Endothelial cell of umbilical vein (primary cell): Measurements from ENCODE around the gene SWAP70. TPM values are rescaled to one million over a fixed set of nuclear protein-coding genes. Genes with fewer than 3 reads are reported as not detected.

ENCODE experiments used
- BruUV-seq: library from RNA; stranded (reverse); fragments of 400-500 nt; replicated peaks from 2 replicates; lab custom pipeline; 2021; lab: Mats Ljungman, UMichigan
- CTCF ChIA-PET: fragments of 300-600, 350-600 bp; sonication (Branson Sonifier 250); formaldehyde crosslinking; loops from one replicate; lab custom pipeline; 2021; ENCODE audit warnings: antibody characterized with exemption, inconsistent platforms; lab: Charles Lee
- POLR2A ChIA-PET: fragments of 300-600, 350-600 bp; sonication (Branson Sonifier 250); formaldehyde crosslinking; loops from one replicate; lab custom pipeline; 2021; ENCODE audit warnings: antibody characterized with exemption, inconsistent platforms; lab: Charles Lee
- DNase-seq: peaks from one replicate; pipeline ENCODE4 v3.0.0-alpha.2; 2011; ENCODE audit warnings: low read depth, low spot score
- FAIRE-seq: peaks from 2 replicates; lab custom pipeline; 2011; peaks lifted over from hg19 to GRCh38; lab: Jason Lieb, UNC
- H2AFZ ChIP-seq: 2 replicates; pipeline ENCODE4 v1.6.0; 2012; ENCODE audit warnings: low read depth, low read length, control low read depth, inconsistent platforms
- H3K27ac ChIP-seq: 2 replicates; pipeline ENCODE4 v1.5.1; 2011; ENCODE audit warnings: low read depth, mild to moderate bottlenecking, control low read depth, low read length, moderate library complexity; ENCODE audit not compliant: insufficient read depth
- H3K27me3 ChIP-seq, 2 experiments: 2 replicates each; pipeline versions ENCODE4 v1.6.0 to v1.6.1; 2011; ENCODE audit warnings: low read length in 2 of 2, mixed read lengths in 1 of 2; ENCODE audit not compliant: control insufficient read depth in 2 of 2, insufficient read depth in 2 of 2
- H3K36me3 ChIP-seq, 2 experiments: 2 replicates in 1 of 2; 3 replicates in 1 of 2; pipeline ENCODE4 v1.5.1; 2011; ENCODE audit warnings: low read length in 2 of 2, mild to moderate bottlenecking in 1 of 2, moderate library complexity in 1 of 2; ENCODE audit not compliant: control insufficient read depth in 2 of 2, insufficient read depth in 2 of 2; ENCODE audit errors: extremely low read depth in 1 of 2
- H3K4me1 ChIP-seq: 3 replicates; pipeline ENCODE4 v1.5.1; 2011; ENCODE audit warnings: mild to moderate bottlenecking, low read length; ENCODE audit not compliant: control insufficient read depth, insufficient read depth; ENCODE audit errors: extremely low read depth
- H3K4me2 ChIP-seq: 2 replicates; pipeline ENCODE4 v1.6.1; 2011; ENCODE audit warnings: low read length, control low read depth, mixed read lengths; ENCODE audit not compliant: insufficient read depth
- H3K4me3 ChIP-seq, 3 experiments: fragments of 200-600 bp in 1 of 3; sonication (generic), shearing (Covaris generic) in 1 of 3; replicated peaks in 1 of 3; 2 replicates each; pipeline ENCODE4 v1.5.1; 2011 to 2016; ENCODE audit warnings: control low read depth in 3 of 3, low read length in 3 of 3, mild to moderate bottlenecking in 2 of 3, inconsistent platforms in 1 of 3, low read depth in 1 of 3, moderate library complexity in 1 of 3; ENCODE audit not compliant: insufficient read depth in 1 of 3
- H3K79me2 ChIP-seq: 2 replicates; pipeline ENCODE4 v1.6.0; 2012; ENCODE audit warnings: low read length, inconsistent platforms; ENCODE audit not compliant: control insufficient read depth, insufficient read depth
- H3K9ac ChIP-seq: replicated peaks from 2 replicates; pipeline ENCODE3; 2011; ENCODE audit warnings: low read length, control low read depth; ENCODE audit not compliant: insufficient read depth; ENCODE audit errors: extremely low read depth
- H3K9me1 ChIP-seq: replicated peaks from 3 replicates; pipeline ENCODE4 v1.6.0; 2011; ENCODE audit warnings: mild to moderate bottlenecking, low read length; ENCODE audit not compliant: control insufficient read depth, insufficient read depth; ENCODE audit errors: extremely low read depth
- H3K9me3 ChIP-seq: replicated peaks from 2 replicates; pipeline ENCODE4 v1.5.1; 2012; ENCODE audit warnings: low read length, inconsistent platforms; ENCODE audit not compliant: control insufficient read depth, insufficient read depth
- H4K20me1 ChIP-seq: replicated peaks from 2 replicates; pipeline ENCODE3; 2011; ENCODE audit warnings: mild to moderate bottlenecking, low read length; ENCODE audit not compliant: control insufficient read depth, insufficient read depth; ENCODE audit errors: extremely low read depth
- EZH2 ChIP-seq: IDR thresholded peaks from 2 replicates; pipeline ENCODE4 v1.6.1; 2012; ENCODE audit warnings: borderline replicate concordance, low read depth, mild to moderate bottlenecking, moderate library complexity, low read length, inconsistent platforms; ENCODE audit not compliant: severe bottlenecking
- FOS ChIP-seq: IDR thresholded peaks from 2 replicates; pipeline ENCODE4 v1.6.1; 2011; ENCODE audit warnings: mild to moderate bottlenecking, low read length, moderate library complexity, borderline replicate concordance; ENCODE audit not compliant: insufficient read depth
- GATA2 ChIP-seq: IDR thresholded peaks from 2 replicates; pipeline ENCODE4 v1.7.0; 2011; ENCODE audit warnings: low read depth, mild to moderate bottlenecking, moderate library complexity, mixed read lengths, low read length; ENCODE audit not compliant: insufficient read length, insufficient read depth
- JUN ChIP-seq: IDR thresholded peaks from 2 replicates; pipeline ENCODE4 v1.6.1; 2011; ENCODE audit warnings: borderline replicate concordance, low read depth; ENCODE audit not compliant: insufficient read length, insufficient read depth
- MAX ChIP-seq: IDR thresholded peaks from 2 replicates; pipeline ENCODE4 v1.6.1; 2011; ENCODE audit not compliant: insufficient read depth, insufficient read length
- MYC ChIP-seq: IDR thresholded peaks from one replicate; pipeline ENCODE4 v1.6.1; 2011; ENCODE audit warnings: mild to moderate bottlenecking, low read depth, low read length
- POLR2A ChIP-seq: IDR thresholded peaks from 2 replicates; pipeline ENCODE4 v1.6.1; 2012; ENCODE audit warnings: low read depth, mild to moderate bottlenecking, control low read depth, low read length
- POLR2AphosphoS5 ChIP-seq: IDR thresholded peaks from 2 replicates; pipeline ENCODE4 v1.6.1; 2012; ENCODE audit warnings: low read depth, mild to moderate bottlenecking, control low read depth, low read length, moderate library complexity; ENCODE audit not compliant: insufficient read depth
- dilution Hi-C: fragments of 300-500 bp; cut with MboI; formaldehyde crosslinking; loops from one replicate; pipeline ENCODE4 v1.15.0; 2019; ENCODE audit warnings: low sequenced_read_pairs; ENCODE audit not compliant: extremely low pct_ligation_motif_present
- intact Hi-C: fragments of 100-400 bp; cut with micrococcal nuclease; formaldehyde crosslinking; loops from one replicate; pipeline ENCODE4 v1.10.0; 2022
- polyA plus RNA-seq, 4 experiments: library from polyadenylated mRNA; depleted of rRNA in 3 of 4; stranded (reverse) in 3 of 4; unstranded in 1 of 4; fragments of >200 nt; gene quantifications; 2 replicates each; pipeline versions ENCODE4 v1.2.1 to v1.2.3, GENCODE V29; 2011 to 2012; ENCODE audit warnings: missing spikeins in 1 of 4
- total RNA-seq: library from RNA; stranded (reverse); gene quantifications from 2 replicates; pipeline ENCODE4 v1.2.3, GENCODE V29; 2021
- TF ChIP-seq, protein P1 (sequence below), 2 donors: IDR thresholded peaks; 1 replicate in 1 of 2; 2 replicates in 1 of 2; pipeline ENCODE4 v1.5.1; 2011; ENCODE audit warnings: low read length in 2 of 2, mild to moderate bottlenecking in 2 of 2, moderate library complexity in 2 of 2, control low read depth in 1 of 2, inconsistent platforms in 1 of 2, low read depth in 1 of 2; ENCODE audit not compliant: insufficient read depth in 1 of 2; ENCODE audit errors: extremely low read depth in 1 of 2

SWAP70 gene
- total and polyA plus RNA-seq, 2 donors (not counting 3 experiments of a cell fraction or from before 2014, with no cell fraction given), result 52.5 to 165 TPM

GRCh38 chr11:9759519-9760192 is 95.8 kb downstream of the SWAP70 start:
- TF ChIP-seq MYC, result peak; percentile 100
- peak; percentile 96 for TF ChIP-seq MAX
- no peak for TF ChIP-seq EZH2
- TF ChIP-seq POLR2AphosphoS5, result peak; percentile 99
- TF ChIP-seq JUN, result peak; percentile 96
- peak; percentile 50 for TF ChIP-seq GATA2
- TF ChIP-seq, protein P1, sequence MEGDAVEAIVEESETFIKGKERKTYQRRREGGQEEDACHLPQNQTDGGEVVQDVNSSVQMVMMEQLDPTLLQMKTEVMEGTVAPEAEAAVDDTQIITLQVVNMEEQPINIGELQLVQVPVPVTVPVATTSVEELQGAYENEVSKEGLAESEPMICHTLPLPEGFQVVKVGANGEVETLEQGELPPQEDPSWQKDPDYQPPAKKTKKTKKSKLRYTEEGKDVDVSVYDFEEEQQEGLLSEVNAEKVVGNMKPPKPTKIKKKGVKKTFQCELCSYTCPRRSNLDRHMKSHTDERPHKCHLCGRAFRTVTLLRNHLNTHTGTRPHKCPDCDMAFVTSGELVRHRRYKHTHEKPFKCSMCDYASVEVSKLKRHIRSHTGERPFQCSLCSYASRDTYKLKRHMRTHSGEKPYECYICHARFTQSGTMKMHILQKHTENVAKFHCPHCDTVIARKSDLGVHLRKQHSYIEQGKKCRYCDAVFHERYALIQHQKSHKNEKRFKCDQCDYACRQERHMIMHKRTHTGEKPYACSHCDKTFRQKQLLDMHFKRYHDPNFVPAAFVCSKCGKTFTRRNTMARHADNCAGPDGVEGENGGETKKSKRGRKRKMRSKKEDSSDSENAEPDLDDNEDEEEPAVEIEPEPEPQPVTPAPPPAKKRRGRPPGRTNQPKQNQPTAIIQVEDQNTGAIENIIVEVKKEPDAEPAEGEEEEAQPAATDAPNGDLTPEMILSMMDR (IDR thresholded peaks at IDR 0.05; ENCODE audit: extremely low read depth in 1 of 2, insufficient read depth in 1 of 2, low read depth in 1 of 2, low read length in 2 of 2), result no peak
- TF ChIP-seq FOS, result peak; percentile 100
- TF ChIP-seq POLR2A, result peak; percentile 56
- Histone ChIP-seq H3K4me1 (peaks cover 33% of the 10 kb centered on the region), H3K27ac (peak overlapping the region; percentile 67), H3K9me1 (no peaks in the 10 kb centered on the region), H3K36me3 (no peaks in the 10 kb centered on the region), H3K4me3 (no peak overlapping the region), H2AFZ (no peak overlapping the region), H3K9ac (peak overlapping the region; percentile 83), H3K27me3 (no peaks in the 10 kb centered on the region), H4K20me1 (no peaks in the 10 kb centered on the region), H3K4me2 (no peak overlapping the region), H3K9me3 (no peaks in the 10 kb centered on the region), H3K79me2 (no peaks in the 10 kb centered on the region)
- no TSS peak for BruUV-seq
- FAIRE-seq, result peak; percentile 93
- ChIA-PET CTCF (interaction anchor here (0.8 to 5.2 kb wide), 24 partner anchors 9 to 975 kb away, joined by 3 to 104 read pairs (median 4); partner anchors contain the start of genes ADM and WEE1), POLR2A (interaction anchor here (0.7 to 3.4 kb wide), 6 partner anchors 40 to 566 kb away, joined by 3 to 43 read pairs (median 6); partner anchors contain the start of genes ADM and SWAP70)
- dilution Hi-C loops (no loop called here), intact Hi-C loops (loop anchor here (1.0 to 5.0 kb wide), 11 partner anchors 93 to 895 kb away; no protein-coding TSS in a partner anchor)
- peak; percentile 99 for DNase-seq
